ENCODE data around the gene OR8D1.
"Not testable (repeated sequence)": the region's sequence is repeated elsewhere in the genome, so short reads cannot be mapped to it uniquely, and the experiment has no call there.

The OR8D1 gene

GRCh38 chr11:124285610-124286344, 28.0 kb downstream of the OR8D1 start:
- DNase-seq, result no peak

- no peak for DNase-seq
These were observed 35.5 kb downstream of the OR8D1 start for GRCh38 chr11:124278261-124278660.

DNA sequence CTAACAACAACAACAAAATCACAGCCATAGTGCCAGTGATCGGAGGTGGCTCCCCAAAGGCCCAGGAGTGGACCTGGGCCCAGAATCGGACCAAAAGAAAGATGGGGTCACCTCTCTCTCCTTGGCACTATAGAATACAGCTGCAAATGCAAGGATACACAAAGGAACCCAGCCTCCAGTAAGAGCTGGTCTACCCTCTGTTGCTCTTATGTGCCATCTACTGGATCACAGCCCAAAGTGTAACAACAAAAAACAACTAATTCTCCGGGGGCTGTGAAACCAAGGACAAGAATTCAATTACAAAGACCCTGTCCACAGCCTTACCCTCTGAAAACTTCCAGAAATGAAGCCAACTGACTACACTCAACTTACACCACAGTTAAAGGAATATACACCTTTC, 35.9 kb downstream of the OR8D1 start:
- no peak for DNase-seq

- DNase-seq, result no peak
These were observed 36.5 kb downstream of the OR8D1 start for GRCh38 chr11:124277207-124277606.

DNA sequence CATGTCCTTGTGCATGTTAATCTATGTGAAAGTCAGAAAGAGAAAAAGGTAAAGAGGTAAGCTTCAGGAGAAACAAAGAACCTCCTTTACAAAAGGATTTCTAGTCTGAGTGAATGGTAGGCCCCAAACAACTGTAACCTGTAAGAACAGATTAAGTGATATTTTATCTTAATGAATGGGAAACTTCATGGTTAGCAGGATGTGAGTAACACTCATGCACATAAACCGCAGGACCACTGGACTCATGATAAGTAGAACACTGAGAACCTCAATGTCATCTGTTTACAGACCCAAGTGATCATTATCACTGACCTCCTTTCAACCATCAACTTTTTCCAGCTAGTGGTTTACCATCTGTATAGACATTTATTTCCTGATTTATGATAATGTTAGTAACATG, 37.7 kb downstream of the OR8D1 start:
- no peak for DNase-seq

DNA sequence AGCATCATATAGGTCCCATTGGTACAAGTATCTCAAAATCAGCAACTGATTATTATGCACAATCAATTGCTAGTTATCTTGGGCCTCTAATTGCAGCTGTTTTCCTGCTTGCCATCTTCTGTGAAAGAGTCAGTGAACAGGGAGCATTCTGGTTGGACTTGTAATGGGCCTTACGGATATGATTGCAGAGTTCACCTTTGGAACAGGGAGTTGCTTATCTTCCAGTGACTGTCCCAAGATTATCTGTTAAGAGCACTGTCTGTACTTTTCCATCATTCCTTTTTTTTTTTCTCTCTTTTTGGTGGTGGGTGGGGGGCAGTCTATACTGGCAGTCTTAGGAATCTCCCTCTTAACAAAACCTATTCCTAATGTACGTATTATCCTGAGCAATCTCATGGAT, 39.7 kb downstream of the OR8D1 start:
- DNase-seq, result no peak

DNA sequence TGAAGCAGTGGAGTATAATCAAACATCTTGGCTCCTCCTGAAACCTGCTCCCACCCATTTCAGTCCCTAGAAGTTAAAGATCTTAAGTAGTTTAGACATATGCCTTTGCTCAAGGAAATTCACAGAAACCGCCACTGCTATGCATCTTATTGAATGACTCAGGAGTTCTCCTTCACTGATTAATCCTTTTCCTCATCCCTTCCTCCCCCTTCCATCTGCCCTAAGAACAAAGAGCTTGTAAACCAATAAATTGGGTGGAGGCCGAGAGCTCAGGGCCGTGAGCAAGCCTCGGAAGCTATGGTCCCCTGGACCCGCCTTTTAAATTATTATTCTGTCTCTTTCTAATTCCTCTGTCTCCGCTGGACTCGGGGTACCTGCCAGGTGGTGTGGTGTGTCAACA, 42.9 kb downstream of the OR8D1 start:
- not testable (repeated sequence) for DNase-seq

- DNase-seq, result not testable (repeated sequence)
These were observed 48.7 kb downstream of the OR8D1 start for GRCh38 chr11:124265041-124265440.

DNA sequence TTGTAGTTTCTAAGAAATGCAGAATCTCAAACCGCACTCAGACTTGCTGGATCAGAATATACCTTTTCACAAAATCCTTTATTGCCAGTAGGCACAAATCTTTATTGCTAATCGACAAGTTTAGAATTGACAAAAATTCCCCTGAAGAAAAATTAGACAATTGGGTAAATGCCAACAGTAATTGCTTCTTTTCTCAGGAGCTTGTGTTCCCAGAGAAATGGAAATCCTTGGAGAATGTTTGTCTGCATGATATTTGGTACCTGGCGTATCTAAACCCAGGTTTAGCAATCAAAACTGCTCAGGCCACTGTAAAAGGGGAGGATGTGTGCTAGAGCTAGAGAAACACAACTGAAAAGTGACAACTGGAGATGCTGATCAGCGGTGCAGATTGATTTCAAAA, 57.7 kb downstream of the OR8D1 start, which contains the start of gene OR8G5:
TSS of gene OR8G5 (plus strand) at position 301 of the 400 bp plus-strand sequence. CDS start 8,556 bp downstream, outside the sequence.
- DNase-seq, result no peak

Data from CD4-positive, alpha-beta T cell treated with Interleukin-6 for 4 hours (primary cell).